ENCODE data around the gene HNRNPC. TPM values are rescaled to one million over a fixed set of nuclear protein-coding genes. Genes with fewer than 3 reads are reported as not detected.
A peak's percentile ranks its signal among the peaks of the same experiment; 100 is the strongest.

HNRNPC gene
- total and polyA plus RNA-seq, 9 of the 15 experiments (the other 6 are each of a cell fraction or from before 2014, with no cell fraction given) = 679 to 1,557 (median 1,191) TPM

DNA sequence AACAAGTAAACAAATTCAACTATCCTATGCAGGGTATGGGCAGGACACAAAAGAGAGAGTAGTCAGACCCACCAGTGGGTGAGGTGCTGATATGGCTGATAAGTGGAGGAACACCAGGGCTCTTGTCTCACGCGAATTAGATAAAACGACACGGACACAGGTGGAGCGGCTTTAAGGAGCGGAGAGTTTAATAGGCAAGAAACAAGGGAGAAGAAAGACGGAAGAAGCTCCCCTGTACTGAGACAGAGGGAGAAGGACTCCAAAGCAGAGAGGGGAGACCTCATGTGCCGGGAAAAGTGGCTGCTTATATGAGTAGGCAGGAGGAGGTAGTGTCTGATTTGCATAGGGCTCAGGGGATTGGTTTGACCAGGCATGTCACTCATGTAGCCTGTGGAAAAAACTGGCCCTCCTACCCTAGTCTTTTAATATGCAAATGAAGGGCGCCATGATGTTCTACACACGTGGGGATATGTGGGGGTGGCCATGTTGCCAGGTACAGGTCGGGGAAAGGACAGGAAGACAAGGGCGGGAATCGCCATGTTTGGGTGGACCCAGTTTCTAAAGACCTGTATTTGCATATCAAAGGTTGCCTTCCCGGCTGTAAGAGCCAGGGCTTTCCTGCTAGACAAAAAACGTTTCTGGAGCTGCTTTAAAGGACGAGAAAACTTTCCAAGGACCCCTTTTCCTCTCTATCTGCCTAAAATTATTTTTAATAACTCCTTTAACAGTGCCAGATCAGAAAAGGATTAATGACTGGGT lies 39.4 kb upstream of the HNRNPC start (continued):
- TF ChIP-seq, protein P1, sequence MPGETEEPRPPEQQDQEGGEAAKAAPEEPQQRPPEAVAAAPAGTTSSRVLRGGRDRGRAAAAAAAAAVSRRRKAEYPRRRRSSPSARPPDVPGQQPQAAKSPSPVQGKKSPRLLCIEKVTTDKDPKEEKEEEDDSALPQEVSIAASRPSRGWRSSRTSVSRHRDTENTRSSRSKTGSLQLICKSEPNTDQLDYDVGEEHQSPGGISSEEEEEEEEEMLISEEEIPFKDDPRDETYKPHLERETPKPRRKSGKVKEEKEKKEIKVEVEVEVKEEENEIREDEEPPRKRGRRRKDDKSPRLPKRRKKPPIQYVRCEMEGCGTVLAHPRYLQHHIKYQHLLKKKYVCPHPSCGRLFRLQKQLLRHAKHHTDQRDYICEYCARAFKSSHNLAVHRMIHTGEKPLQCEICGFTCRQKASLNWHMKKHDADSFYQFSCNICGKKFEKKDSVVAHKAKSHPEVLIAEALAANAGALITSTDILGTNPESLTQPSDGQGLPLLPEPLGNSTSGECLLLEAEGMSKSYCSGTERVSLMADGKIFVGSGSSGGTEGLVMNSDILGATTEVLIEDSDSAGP (CRISPR knock-in tag; IDR thresholded peaks at IDR 0.05) = no peak
- TF ChIP-seq, protein P2, sequence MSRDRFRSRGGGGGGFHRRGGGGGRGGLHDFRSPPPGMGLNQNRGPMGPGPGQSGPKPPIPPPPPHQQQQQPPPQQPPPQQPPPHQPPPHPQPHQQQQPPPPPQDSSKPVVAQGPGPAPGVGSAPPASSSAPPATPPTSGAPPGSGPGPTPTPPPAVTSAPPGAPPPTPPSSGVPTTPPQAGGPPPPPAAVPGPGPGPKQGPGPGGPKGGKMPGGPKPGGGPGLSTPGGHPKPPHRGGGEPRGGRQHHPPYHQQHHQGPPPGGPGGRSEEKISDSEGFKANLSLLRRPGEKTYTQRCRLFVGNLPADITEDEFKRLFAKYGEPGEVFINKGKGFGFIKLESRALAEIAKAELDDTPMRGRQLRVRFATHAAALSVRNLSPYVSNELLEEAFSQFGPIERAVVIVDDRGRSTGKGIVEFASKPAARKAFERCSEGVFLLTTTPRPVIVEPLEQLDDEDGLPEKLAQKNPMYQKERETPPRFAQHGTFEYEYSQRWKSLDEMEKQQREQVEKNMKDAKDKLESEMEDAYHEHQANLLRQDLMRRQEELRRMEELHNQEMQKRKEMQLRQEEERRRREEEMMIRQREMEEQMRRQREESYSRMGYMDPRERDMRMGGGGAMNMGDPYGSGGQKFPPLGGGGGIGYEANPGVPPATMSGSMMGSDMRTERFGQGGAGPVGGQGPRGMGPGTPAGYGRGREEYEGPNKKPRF (IDR thresholded peaks at IDR 0.05; ENCODE audit: low read depth, low read length) = no peak
- TF ChIP-seq ATF1 (CRISPR knock-in tag; IDR thresholded peaks at IDR 0.05) (no peak), ATF1 (tag; IDR thresholded peaks at IDR 0.05) (peak; percentile 70), NFIC (IDR thresholded peaks at IDR 0.05) (0 out of 2 replicates have a peak, but pooled peaks have one; percentile 24), HLTF (IDR thresholded peaks at IDR 0.05) (no peak), FOXP1 (CRISPR knock-in tag; IDR thresholded peaks at IDR 0.05) (no peak), FOXK2 (conservative IDR thresholded peaks at IDR 0.05 in 1 of 2, IDR thresholded peaks at IDR 0.05 in 1 of 2; ENCODE audit: low read depth in 2 of 2) (peak; percentile 77 to 80), ZNF324 (CRISPR knock-in tag; IDR thresholded peaks at IDR 0.05) (no peak), ZNF561 (CRISPR knock-in tag; conservative IDR thresholded peaks at IDR 0.05) (no peak)
- TF ChIP-seq, protein P3, sequence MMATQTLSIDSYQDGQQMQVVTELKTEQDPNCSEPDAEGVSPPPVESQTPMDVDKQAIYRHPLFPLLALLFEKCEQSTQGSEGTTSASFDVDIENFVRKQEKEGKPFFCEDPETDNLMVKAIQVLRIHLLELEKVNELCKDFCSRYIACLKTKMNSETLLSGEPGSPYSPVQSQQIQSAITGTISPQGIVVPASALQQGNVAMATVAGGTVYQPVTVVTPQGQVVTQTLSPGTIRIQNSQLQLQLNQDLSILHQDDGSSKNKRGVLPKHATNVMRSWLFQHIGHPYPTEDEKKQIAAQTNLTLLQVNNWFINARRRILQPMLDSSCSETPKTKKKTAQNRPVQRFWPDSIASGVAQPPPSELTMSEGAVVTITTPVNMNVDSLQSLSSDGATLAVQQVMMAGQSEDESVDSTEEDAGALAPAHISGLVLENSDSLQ (IDR thresholded peaks at IDR 0.05) = peak; percentile 99
- TF ChIP-seq, protein P4, sequence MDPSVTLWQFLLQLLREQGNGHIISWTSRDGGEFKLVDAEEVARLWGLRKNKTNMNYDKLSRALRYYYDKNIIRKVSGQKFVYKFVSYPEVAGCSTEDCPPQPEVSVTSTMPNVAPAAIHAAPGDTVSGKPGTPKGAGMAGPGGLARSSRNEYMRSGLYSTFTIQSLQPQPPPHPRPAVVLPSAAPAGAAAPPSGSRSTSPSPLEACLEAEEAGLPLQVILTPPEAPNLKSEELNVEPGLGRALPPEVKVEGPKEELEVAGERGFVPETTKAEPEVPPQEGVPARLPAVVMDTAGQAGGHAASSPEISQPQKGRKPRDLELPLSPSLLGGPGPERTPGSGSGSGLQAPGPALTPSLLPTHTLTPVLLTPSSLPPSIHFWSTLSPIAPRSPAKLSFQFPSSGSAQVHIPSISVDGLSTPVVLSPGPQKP (CRISPR knock-in tag; IDR thresholded peaks at IDR 0.05) = no peak
- TF ChIP-seq, protein P5, sequence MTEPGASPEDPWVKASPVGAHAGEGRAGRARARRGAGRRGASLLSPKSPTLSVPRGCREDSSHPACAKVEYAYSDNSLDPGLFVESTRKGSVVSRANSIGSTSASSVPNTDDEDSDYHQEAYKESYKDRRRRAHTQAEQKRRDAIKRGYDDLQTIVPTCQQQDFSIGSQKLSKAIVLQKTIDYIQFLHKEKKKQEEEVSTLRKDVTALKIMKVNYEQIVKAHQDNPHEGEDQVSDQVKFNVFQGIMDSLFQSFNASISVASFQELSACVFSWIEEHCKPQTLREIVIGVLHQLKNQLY (CRISPR knock-in tag; conservative IDR thresholded peaks at IDR 0.05) = no peak
- TF ChIP-seq, protein P6, sequence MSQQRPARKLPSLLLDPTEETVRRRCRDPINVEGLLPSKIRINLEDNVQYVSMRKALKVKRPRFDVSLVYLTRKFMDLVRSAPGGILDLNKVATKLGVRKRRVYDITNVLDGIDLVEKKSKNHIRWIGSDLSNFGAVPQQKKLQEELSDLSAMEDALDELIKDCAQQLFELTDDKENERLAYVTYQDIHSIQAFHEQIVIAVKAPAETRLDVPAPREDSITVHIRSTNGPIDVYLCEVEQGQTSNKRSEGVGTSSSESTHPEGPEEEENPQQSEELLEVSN (IDR thresholded peaks at IDR 0.05; ENCODE audit: borderline replicate concordance in 1 of 2, extremely low read depth in 1 of 2, insufficient read depth in 1 of 2, insufficient read length in 1 of 2, low read depth in 1 of 2, low read length in 1 of 2, poor library complexity in 1 of 2, severe bottlenecking in 1 of 2) = peak; percentile 66 to 68
- TF ChIP-seq, protein P7, sequence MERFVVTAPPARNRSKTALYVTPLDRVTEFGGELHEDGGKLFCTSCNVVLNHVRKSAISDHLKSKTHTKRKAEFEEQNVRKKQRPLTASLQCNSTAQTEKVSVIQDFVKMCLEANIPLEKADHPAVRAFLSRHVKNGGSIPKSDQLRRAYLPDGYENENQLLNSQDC (CRISPR knock-in tag; IDR thresholded peaks at IDR 0.05) = no peak
- TF ChIP-seq, protein P8, sequence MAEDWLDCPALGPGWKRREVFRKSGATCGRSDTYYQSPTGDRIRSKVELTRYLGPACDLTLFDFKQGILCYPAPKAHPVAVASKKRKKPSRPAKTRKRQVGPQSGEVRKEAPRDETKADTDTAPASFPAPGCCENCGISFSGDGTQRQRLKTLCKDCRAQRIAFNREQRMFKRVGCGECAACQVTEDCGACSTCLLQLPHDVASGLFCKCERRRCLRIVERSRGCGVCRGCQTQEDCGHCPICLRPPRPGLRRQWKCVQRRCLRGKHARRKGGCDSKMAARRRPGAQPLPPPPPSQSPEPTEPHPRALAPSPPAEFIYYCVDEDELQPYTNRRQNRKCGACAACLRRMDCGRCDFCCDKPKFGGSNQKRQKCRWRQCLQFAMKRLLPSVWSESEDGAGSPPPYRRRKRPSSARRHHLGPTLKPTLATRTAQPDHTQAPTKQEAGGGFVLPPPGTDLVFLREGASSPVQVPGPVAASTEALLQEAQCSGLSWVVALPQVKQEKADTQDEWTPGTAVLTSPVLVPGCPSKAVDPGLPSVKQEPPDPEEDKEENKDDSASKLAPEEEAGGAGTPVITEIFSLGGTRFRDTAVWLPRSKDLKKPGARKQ (CRISPR knock-in tag; IDR thresholded peaks at IDR 0.05) = no peak
